Cardiac muscle cell (in vitro differentiated cells and primary cell): ENCODE results near the gene RPL7A. TPM values are rescaled to one million over a fixed set of nuclear protein-coding genes. Genes with fewer than 3 reads are reported as not detected.

ENCODE experiments used
- DNase-seq, 2 donors: peaks; one replicate each; pipeline versions ENCODE4 v3.0.0 to v3.0.0-alpha.2; 2010 to 2017; ENCODE audit warnings: low read depth in 1 of 2, low spot score in 1 of 2
- H3K27ac ChIP-seq: fragments of 200-600 bp; sonication (generic); 2 replicates; pipeline ENCODE4 v1.5.1; 2016
- H3K27me3 ChIP-seq: fragments of 200-600 bp; sonication (generic); 2 replicates; pipeline ENCODE4 v1.6.0; 2016; ENCODE audit warnings: control low read depth
- H3K36me3 ChIP-seq: fragments of 200-600 bp; sonication (generic); 2 replicates; pipeline ENCODE4 v1.5.1; 2016; ENCODE audit warnings: control low read depth
- H3K4me1 ChIP-seq: fragments of 200-600 bp; sonication (generic); 2 replicates; pipeline ENCODE4 v1.8.1; 2017; ENCODE audit warnings: low read depth, mild to moderate bottlenecking, mixed run types
- H3K4me3 ChIP-seq: fragments of 200-600 bp; sonication (generic); 2 replicates; pipeline ENCODE4 v1.5.1; 2016; ENCODE audit warnings: mild to moderate bottlenecking
- H3K9me3 ChIP-seq: fragments of 200-600 bp; sonication (generic); 2 replicates; pipeline ENCODE4 v1.5.1; 2017; ENCODE audit warnings: low read depth, mild to moderate bottlenecking, control low read depth
- polyA plus RNA-seq: library from polyadenylated mRNA; unstranded; fragments of >200 nt; fragmentation: Nextera tagmentation; extraction: Ambion mirVana; gene quantifications from 2 replicates; pipeline ENCODE4 v1.2.1, GENCODE V29; 2016
- total RNA-seq: library from RNA; depleted of rRNA; stranded (reverse); fragments of >200 nt; gene quantifications from 2 replicates; pipeline ENCODE4 v1.2.3, GENCODE V29; 2016
- TF ChIP-seq, protein P1 (sequence below): IDR thresholded peaks from 2 replicates; pipeline ENCODE4 v1.5.1; 2012; ENCODE audit warnings: low read depth, mild to moderate bottlenecking, low read length

The RPL7A gene
- total and polyA plus RNA-seq, 2 experiments from 2014 or later, result 404 to 2,233 TPM

GRCh38 chr9:133304477-133305377, 43.3 kb upstream of the RPL7A start:
- Histone ChIP-seq H3K9me3 (no peaks in the 10 kb centered on the region), H3K27ac (no peak overlapping the region)
- TF ChIP-seq, protein P1, sequence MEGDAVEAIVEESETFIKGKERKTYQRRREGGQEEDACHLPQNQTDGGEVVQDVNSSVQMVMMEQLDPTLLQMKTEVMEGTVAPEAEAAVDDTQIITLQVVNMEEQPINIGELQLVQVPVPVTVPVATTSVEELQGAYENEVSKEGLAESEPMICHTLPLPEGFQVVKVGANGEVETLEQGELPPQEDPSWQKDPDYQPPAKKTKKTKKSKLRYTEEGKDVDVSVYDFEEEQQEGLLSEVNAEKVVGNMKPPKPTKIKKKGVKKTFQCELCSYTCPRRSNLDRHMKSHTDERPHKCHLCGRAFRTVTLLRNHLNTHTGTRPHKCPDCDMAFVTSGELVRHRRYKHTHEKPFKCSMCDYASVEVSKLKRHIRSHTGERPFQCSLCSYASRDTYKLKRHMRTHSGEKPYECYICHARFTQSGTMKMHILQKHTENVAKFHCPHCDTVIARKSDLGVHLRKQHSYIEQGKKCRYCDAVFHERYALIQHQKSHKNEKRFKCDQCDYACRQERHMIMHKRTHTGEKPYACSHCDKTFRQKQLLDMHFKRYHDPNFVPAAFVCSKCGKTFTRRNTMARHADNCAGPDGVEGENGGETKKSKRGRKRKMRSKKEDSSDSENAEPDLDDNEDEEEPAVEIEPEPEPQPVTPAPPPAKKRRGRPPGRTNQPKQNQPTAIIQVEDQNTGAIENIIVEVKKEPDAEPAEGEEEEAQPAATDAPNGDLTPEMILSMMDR, result no peak

GRCh38 chr9:133305731-133306130, 42.3 kb upstream of the RPL7A start:
- TF ChIP-seq, protein P1, result no peak
- Histone ChIP-seq H3K27me3 (no peaks in the 10 kb centered on the region), H3K4me1 (no peaks in the 10 kb centered on the region), H3K27ac (no peak overlapping the region), H3K36me3 (no peaks in the 10 kb centered on the region), H3K4me3 (no peak overlapping the region), H3K9me3 (no peaks in the 10 kb centered on the region)
- no peak for DNase-seq

More at GRCh38 chr9:133304477-133305377, 43.3 kb upstream of the RPL7A start:
- DNase-seq, result no peak
- Histone ChIP-seq H3K27me3 (no peaks in the 10 kb centered on the region), H3K36me3 (no peaks in the 10 kb centered on the region), H3K4me3 (no peak overlapping the region), H3K4me1 (no peaks in the 10 kb centered on the region)

DNA sequence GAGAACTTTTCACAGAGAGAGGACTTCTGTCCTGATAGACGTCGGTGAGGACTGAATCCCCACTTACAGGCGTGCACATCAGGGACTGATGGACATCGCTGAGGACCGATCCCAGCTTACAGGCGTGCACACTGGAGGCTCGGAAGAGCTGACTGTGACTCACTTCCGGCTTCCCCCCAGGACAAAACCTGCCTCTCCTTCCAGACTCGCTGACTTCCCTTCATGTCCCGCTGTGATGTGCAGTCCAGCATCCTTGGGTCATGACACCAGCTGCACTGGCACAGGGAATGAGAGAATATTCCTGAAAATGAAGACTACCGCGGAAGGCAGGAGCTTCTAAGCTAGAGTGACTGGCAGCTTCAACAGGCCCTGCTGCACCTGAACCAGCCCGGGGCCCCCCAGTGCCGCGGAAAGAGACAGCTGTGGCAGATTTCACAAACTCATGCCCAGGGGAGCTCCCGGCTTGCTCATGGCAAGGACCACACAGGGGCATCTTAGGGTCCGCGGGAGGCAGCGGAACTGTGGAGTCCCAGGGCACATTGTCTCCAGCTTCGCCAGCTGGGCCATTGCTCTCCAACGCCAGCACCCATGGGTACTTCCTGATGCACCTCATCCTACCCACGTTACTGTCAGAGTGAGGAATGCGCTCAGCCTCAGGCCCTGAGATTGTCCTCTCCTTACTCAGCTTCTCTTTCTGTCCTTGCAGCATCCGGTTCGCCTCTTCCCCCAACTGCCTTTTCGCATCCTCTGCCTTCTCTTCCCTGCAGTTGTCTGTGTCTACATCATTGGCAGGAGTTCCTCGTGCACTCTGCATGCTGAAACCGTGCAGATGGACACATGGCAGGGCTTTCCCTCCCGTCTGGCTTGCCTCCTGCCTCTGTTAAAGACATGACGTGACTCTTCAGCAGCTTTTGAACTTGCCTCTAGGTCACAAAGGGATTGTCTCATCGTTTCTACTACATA, 41.5 kb upstream of the RPL7A start:
- TF ChIP-seq, protein P1, result no peak
- Histone ChIP-seq H3K36me3 (no peaks in the 10 kb centered on the region), H3K9me3 (no peaks in the 10 kb centered on the region), H3K4me1 (no peaks in the 10 kb centered on the region), H3K4me3 (no peak overlapping the region), H3K27me3 (no peaks in the 10 kb centered on the region), H3K27ac (no peak overlapping the region)
- DNase-seq, result no peak

GRCh38 chr9:133307301-133307700, 40.7 kb upstream of the RPL7A start:
- Histone ChIP-seq H3K9me3 (no peaks in the 10 kb centered on the region), H3K27me3 (no peaks in the 10 kb centered on the region), H3K4me1 (no peaks in the 10 kb centered on the region), H3K36me3 (no peaks in the 10 kb centered on the region), H3K4me3 (no peak overlapping the region), H3K27ac (no peak overlapping the region)
- TF ChIP-seq, protein P1, result no peak
- no peak for DNase-seq

DNA sequence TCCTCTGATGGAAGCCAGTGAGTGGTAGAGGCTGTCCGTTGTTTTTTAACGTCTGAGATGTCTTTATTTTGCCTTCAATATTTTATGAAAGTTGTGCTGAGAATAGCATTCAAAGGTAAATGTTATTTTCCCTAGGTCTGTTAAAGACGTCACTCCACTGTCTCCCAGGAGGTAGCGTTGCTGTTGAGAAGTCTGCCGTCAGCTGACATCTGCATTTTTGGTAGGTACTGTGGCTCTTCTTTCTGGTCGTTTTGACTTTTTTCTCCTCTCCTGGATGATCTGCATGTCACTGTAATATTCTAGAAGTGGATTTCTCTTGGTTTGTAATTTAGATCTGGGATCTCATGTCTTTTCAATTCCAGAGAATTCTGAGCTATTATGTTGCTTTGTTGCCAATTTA, 38.4 kb upstream of the RPL7A start:
- H3K9me3 ChIP-seq, result no peaks in the 10 kb centered on the region
- H3K27ac ChIP-seq, result no peak overlapping the region
- H3K4me3 ChIP-seq, result no peak overlapping the region
- no peaks in the 10 kb centered on the region for H3K36me3 ChIP-seq
- no peaks in the 10 kb centered on the region for H3K4me1 ChIP-seq
- TF ChIP-seq, protein P1, result no peak
- no peak for DNase-seq
- no peaks in the 10 kb centered on the region for H3K27me3 ChIP-seq
